RPMI7951 (cell line): ENCODE measurements around the gene KIR2DL3. TPM values are rescaled to one million over a fixed set of nuclear protein-coding genes. Genes with fewer than 3 reads are reported as not detected.
"Not testable (repeated sequence)": the region's sequence is repeated elsewhere in the genome, so short reads cannot be mapped to it uniquely, and the experiment has no call there.

ENCODE experiments used
- DNase-seq: peaks from one replicate; pipeline ENCODE4 v3.0.0-alpha.2; 2012; ENCODE audit warnings: low read depth
- total RNA-seq: library from RNA; depleted of rRNA; stranded (reverse); fragments of >200 nt; shearing (Covaris generic); gene quantifications from 2 replicates; pipeline ENCODE4 v1.2.3, GENCODE V29; 2014

The KIR2DL3 gene
- total RNA-seq, 1 experiment from 2014 or later, result not detected

- not testable (repeated sequence) for DNase-seq
These were observed 3.6 kb downstream of the KIR2DL3 start for GRCh38 chr19:54741950-54742349.

- DNase-seq, result not testable (repeated sequence)
These were observed 5.8 kb downstream of the KIR2DL3 start for GRCh38 chr19:54744080-54744479.

- peak; percentile 53 for DNase-seq
These were observed 9.5 kb downstream of the KIR2DL3 start for GRCh38 chr19:54747614-54748322.

- not testable (repeated sequence) for DNase-seq
These were observed 12.0 kb downstream of the KIR2DL3 start for GRCh38 chr19:54750276-54750675.

- DNase-seq, result not testable (repeated sequence)
These were observed 18.1 kb downstream of the KIR2DL3 start for GRCh38 chr19:54756204-54757110.

- DNase-seq, result not testable (repeated sequence)
These were observed 20.3 kb downstream of the KIR2DL3 start for GRCh38 chr19:54758577-54758976.

GRCh38 chr19:54764219-54764618, 25.9 kb downstream of the KIR2DL3 start:
- DNase-seq, result peak; percentile 36

- not testable (repeated sequence) for DNase-seq
These were observed 28.2 kb downstream of the KIR2DL3 start for GRCh38 chr19:54766464-54766863.

GRCh38 chr19:54769646-54770045, 31.3 kb downstream of the KIR2DL3 start, which contains the start of gene KIR2DL1:
KIR2DL1 (plus strand) TSS chr19:54769793; CDS start chr19:54769851, 58 bp downstream.
- DNase-seq, result not testable (repeated sequence)

GRCh38 chr19:54770511-54770910, 32.2 kb downstream of the KIR2DL3 start:
- not testable (repeated sequence) for DNase-seq

- peak; percentile 44 for DNase-seq
These were observed 33.0 kb downstream of the KIR2DL3 start for GRCh38 chr19:54771018-54771960.

GRCh38 chr19:54772666-54773065, 34.4 kb downstream of the KIR2DL3 start:
- not testable (repeated sequence) for DNase-seq

GRCh38 chr19:54775095-54775815, 36.9 kb downstream of the KIR2DL3 start:
- not testable (repeated sequence) for DNase-seq

- DNase-seq, result not testable (repeated sequence)
These were observed 37.5 kb downstream of the KIR2DL3 start for GRCh38 chr19:54775830-54776229.

- not testable (repeated sequence) for DNase-seq
These were observed 39.5 kb downstream of the KIR2DL3 start for GRCh38 chr19:54777851-54778250.

- DNase-seq, result not testable (repeated sequence)
These were observed 40.6 kb downstream of the KIR2DL3 start for GRCh38 chr19:54778896-54779295.

- not testable (repeated sequence) for DNase-seq
These were observed 44.6 kb downstream of the KIR2DL3 start for GRCh38 chr19:54782916-54783315.

- not testable (repeated sequence) for DNase-seq
These were observed 47.9 kb downstream of the KIR2DL3 start for GRCh38 chr19:54786091-54786723.

- not testable (repeated sequence) for DNase-seq
These were observed 49.8 kb downstream of the KIR2DL3 start for GRCh38 chr19:54788154-54788553.

- no peak for DNase-seq
These were observed 52.4 kb downstream of the KIR2DL3 start for GRCh38 chr19:54790711-54791110.
